ENCODE data around the gene KCNK10.

KCNK10 gene

DNA sequence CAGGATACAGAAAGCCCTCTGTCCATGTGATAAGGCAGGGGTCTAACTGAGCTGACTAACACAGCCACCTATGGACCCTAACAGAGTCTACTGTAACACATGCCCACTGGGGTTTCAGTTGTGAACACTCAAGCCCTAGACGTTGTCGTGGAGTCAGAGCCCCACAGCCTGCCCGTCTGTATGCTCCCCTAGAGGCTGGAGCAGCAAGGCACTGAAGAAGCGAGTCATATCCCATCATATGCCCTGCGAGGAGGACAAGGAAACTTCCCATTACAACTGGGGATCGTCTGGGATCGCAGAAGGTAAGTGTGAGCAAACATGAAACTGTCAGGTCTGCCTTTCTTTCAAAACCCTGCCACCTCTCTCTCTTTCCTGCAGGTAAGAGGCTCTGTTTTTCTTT is 180.1 kb downstream of the KCNK10 start:
- no peak for DNase-seq
- no peak overlapping the region for H3K4me3 ChIP-seq (ENCODE audit: low read depth, low read length)
- TF ChIP-seq, protein P1, sequence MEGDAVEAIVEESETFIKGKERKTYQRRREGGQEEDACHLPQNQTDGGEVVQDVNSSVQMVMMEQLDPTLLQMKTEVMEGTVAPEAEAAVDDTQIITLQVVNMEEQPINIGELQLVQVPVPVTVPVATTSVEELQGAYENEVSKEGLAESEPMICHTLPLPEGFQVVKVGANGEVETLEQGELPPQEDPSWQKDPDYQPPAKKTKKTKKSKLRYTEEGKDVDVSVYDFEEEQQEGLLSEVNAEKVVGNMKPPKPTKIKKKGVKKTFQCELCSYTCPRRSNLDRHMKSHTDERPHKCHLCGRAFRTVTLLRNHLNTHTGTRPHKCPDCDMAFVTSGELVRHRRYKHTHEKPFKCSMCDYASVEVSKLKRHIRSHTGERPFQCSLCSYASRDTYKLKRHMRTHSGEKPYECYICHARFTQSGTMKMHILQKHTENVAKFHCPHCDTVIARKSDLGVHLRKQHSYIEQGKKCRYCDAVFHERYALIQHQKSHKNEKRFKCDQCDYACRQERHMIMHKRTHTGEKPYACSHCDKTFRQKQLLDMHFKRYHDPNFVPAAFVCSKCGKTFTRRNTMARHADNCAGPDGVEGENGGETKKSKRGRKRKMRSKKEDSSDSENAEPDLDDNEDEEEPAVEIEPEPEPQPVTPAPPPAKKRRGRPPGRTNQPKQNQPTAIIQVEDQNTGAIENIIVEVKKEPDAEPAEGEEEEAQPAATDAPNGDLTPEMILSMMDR (IDR thresholded peaks at IDR 0.05; ENCODE audit: low read depth, low read length): no peak
- no peaks in the 10 kb centered on the region for H3K27me3 ChIP-seq (ENCODE audit: insufficient read depth, low read depth, severe bottlenecking)
- H3K36me3 ChIP-seq: no peaks in the 10 kb centered on the region
- H3K9me3 ChIP-seq (ENCODE audit: severe bottlenecking): no peaks in the 10 kb centered on the region
- no peak overlapping the region for H3K27ac ChIP-seq

- H3K36me3 ChIP-seq: no peaks in the 10 kb centered on the region
- no peak for DNase-seq
- H3K9me3 ChIP-seq (ENCODE audit: severe bottlenecking): no peaks in the 10 kb centered on the region
- H3K27ac ChIP-seq: no peak overlapping the region
- no peak overlapping the region for H3K4me3 ChIP-seq (ENCODE audit: low read depth, low read length)
- TF ChIP-seq, protein P1 (IDR thresholded peaks at IDR 0.05; ENCODE audit: low read depth, low read length): no peak
- H3K27me3 ChIP-seq (ENCODE audit: insufficient read depth, low read depth, severe bottlenecking): no peaks in the 10 kb centered on the region
Observed at GRCh38 chr14:88140874-88141273, 182.2 kb downstream of the KCNK10 start.

- Histone ChIP-seq H3K36me3 (no peaks in the 10 kb centered on the region), H3K9me3 (ENCODE audit: severe bottlenecking) (no peaks in the 10 kb centered on the region), H3K27me3 (ENCODE audit: insufficient read depth, low read depth, severe bottlenecking) (no peaks in the 10 kb centered on the region), H3K4me3 (ENCODE audit: low read depth, low read length) (no peak overlapping the region), H3K27ac (no peak overlapping the region)
- TF ChIP-seq, protein P1 (IDR thresholded peaks at IDR 0.05; ENCODE audit: low read depth, low read length): no peak
- DNase-seq: no peak
Observed at GRCh38 chr14:88137327-88137726, 185.7 kb downstream of the KCNK10 start.
